Nephron progenitor cell (in vitro differentiated cells): ENCODE measurements around the gene TOP2A.

Experiments
- DNase-seq: peaks from one replicate; pipeline ENCODE4 v3.0.0; 2021
- H3K27ac Mint-ChIP-seq: 2 replicates; pipeline ENCODE4 v1.8.0; 2021; ENCODE audit warnings: mild to moderate bottlenecking, moderate library complexity, mixed read lengths
- H3K27me3 Mint-ChIP-seq: 2 replicates; pipeline ENCODE4 v1.8.0; 2021; ENCODE audit warnings: mild to moderate bottlenecking, low read depth, mixed read lengths; ENCODE audit not compliant: poor library complexity
- H3K36me3 Mint-ChIP-seq: 2 replicates; pipeline ENCODE4 v1.8.0; 2021; ENCODE audit warnings: low read depth, mixed read lengths
- H3K4me1 Mint-ChIP-seq: 2 replicates; pipeline ENCODE4 v1.8.0; 2021; ENCODE audit warnings: mixed read lengths
- H3K4me3 Mint-ChIP-seq: 2 replicates; pipeline ENCODE4 v1.8.0; 2021; ENCODE audit warnings: mild to moderate bottlenecking, moderate library complexity, mixed read lengths
- H3K9me3 Mint-ChIP-seq: 2 replicates; pipeline ENCODE4 v1.8.0; 2021; ENCODE audit warnings: mild to moderate bottlenecking, moderate library complexity, mixed read lengths
- TF ChIP-seq, protein P1 (sequence below): fragments of 200-600 bp; sonication (generic); IDR thresholded peaks from 2 replicates; pipeline ENCODE4 v1.5.0; 2021; ENCODE audit warnings: antibody characterized with exemption

Gene TOP2A

GRCh38 chr17:40443988-40444899 is 26.5 kb upstream of the TOP2A start:
- Mint-ChIP-seq H3K4me3 (peak overlapping the region; percentile 86), H3K27ac (peak overlapping the region; percentile 85)

DNA sequence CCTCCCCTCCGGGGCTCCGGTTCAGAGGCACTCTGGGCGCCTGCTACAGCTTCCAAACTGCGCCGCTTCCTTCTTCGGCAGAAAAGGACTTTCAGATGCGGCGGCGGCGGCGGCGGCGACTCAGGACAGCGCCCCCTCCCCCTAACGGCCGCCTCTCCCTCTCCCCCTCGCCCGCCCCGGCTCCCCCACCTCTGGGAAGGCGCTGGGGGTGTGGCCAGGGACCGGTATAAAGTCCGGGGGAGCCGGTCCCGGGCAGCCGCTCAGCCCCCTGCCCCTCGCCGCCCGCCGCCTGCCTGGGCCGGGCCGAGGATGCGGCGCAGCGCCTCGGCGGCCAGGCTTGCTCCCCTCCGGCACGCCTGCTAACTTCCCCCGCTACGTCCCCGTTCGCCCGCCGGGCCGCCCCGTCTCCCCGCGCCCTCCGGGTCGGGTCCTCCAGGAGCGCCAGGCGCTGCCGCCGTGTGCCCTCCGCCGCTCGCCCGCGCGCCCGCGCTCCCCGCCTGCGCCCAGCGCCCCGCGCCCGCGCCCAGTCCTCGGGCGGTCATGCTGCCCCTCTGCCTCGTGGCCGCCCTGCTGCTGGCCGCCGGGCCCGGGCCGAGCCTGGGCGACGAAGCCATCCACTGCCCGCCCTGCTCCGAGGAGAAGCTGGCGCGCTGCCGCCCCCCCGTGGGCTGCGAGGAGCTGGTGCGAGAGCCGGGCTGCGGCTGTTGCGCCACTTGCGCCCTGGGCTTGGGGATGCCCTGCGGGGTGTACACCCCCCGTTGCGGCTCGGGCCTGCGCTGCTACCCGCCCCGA is 25.7 kb upstream of the TOP2A start, which contains the start of gene IGFBP4:
IGFBP4 (plus strand) TSS at position 255 of the 792 bp plus-strand sequence; CDS start at position 541, 286 bp downstream.
- Mint-ChIP-seq H3K27me3 (peaks cover 8% of the 10 kb centered on the region), H3K4me3 (peak within 1 kb of the TSS; percentile 86), H3K27ac (peak within 1 kb of the TSS; percentile 85), H3K36me3 (no peaks in the 10 kb centered on the region), H3K9me3 (no peaks in the 10 kb centered on the region), H3K4me1 (peaks cover 50% of the 10 kb centered on the region)
- TF ChIP-seq, protein P1, sequence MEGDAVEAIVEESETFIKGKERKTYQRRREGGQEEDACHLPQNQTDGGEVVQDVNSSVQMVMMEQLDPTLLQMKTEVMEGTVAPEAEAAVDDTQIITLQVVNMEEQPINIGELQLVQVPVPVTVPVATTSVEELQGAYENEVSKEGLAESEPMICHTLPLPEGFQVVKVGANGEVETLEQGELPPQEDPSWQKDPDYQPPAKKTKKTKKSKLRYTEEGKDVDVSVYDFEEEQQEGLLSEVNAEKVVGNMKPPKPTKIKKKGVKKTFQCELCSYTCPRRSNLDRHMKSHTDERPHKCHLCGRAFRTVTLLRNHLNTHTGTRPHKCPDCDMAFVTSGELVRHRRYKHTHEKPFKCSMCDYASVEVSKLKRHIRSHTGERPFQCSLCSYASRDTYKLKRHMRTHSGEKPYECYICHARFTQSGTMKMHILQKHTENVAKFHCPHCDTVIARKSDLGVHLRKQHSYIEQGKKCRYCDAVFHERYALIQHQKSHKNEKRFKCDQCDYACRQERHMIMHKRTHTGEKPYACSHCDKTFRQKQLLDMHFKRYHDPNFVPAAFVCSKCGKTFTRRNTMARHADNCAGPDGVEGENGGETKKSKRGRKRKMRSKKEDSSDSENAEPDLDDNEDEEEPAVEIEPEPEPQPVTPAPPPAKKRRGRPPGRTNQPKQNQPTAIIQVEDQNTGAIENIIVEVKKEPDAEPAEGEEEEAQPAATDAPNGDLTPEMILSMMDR, result peak; percentile 20
- DNase-seq, result peak; percentile 87

More at GRCh38 chr17:40443988-40444899, 26.5 kb upstream of the TOP2A start:
- Mint-ChIP-seq H3K4me1 (peaks cover 59% of the 10 kb centered on the region), H3K9me3 (no peaks in the 10 kb centered on the region), H3K36me3 (no peaks in the 10 kb centered on the region), H3K27me3 (peaks cover 9% of the 10 kb centered on the region)
- TF ChIP-seq, protein P1, result no peak
- DNase-seq, result no peak

- Mint-ChIP-seq H3K27me3 (peaks cover 5% of the 10 kb centered on the region), H3K4me1 (peaks cover 44% of the 10 kb centered on the region), H3K27ac (no peak overlapping the region), H3K36me3 (no peaks in the 10 kb centered on the region), H3K9me3 (no peaks in the 10 kb centered on the region), H3K4me3 (peak overlapping the region; percentile 72)
- DNase-seq, result no peak
- TF ChIP-seq, protein P1, result no peak
Measured at GRCh38 chr17:40442392-40443195, 24.9 kb upstream of the TOP2A start.

DNA sequence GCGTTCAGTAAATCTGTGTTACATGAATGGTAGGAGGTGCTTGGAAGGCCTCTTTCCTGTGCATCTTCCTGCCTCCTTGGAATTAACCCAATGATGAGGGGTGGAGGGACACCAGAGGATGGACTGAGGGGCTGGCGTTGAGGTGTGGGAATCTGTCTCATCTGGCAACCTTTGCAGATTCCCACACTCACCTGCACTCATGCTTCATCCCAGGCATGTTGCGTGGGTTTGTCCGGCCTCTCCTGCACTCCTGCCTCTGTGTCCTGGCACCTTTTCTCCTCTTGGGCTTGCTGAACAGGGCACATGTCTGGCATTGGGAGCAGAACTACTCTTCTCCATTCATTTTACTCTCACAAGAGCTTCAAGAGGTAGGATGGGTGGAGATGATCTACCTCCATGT is 22.5 kb upstream of the TOP2A start:
- Mint-ChIP-seq H3K27ac (no peak overlapping the region), H3K4me3 (no peak overlapping the region), H3K9me3 (no peaks in the 10 kb centered on the region), H3K27me3 (peaks cover 9% of the 10 kb centered on the region), H3K36me3 (no peaks in the 10 kb centered on the region), H3K4me1 (peaks cover 26% of the 10 kb centered on the region)
- TF ChIP-seq, protein P1, result no peak
- DNase-seq, result no peak

DNA sequence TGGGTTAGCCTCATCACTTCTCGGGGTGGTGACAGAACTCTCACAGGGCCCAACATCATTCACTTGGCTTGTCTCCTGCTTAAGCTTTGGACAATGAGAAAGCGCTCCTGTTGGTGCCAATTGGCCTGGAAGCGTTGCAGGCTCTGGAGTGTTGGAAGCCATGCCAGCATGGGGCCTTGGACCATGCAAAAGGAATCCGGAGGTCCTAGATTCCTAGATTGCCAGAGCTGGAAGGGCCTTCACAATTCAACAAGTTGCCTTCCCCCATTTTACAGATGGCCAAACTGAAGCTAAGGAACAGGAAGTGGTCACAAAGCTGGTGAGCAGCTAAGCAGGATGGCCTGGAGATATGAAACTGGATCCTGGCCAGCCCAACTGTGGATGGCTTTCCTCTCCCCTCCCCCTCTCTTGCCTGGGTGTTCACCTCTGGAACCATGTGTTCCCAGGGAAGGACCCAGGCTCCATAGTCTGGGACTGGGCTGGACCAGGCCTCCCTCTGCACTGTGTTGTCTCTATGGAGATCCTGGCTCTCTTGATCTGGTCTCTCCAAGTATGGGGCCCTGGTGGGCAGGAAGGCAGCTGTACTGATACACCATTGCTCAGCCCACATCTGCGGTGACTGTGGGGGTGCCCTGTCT is 19.5 kb upstream of the TOP2A start:
- H3K9me3 Mint-ChIP-seq, result no peaks in the 10 kb centered on the region
- TF ChIP-seq, protein P1, result no peak
- H3K27me3 Mint-ChIP-seq, result peaks cover 14% of the 10 kb centered on the region
- no peak for DNase-seq
- H3K27ac Mint-ChIP-seq, result no peak overlapping the region
- no peaks in the 10 kb centered on the region for H3K36me3 Mint-ChIP-seq
- H3K4me1 Mint-ChIP-seq, result peaks cover 14% of the 10 kb centered on the region
- no peak overlapping the region for H3K4me3 Mint-ChIP-seq
